Measurements from ENCODE around the gene DOCK4.

DOCK4 gene

GRCh38 chr7:112156412-112156811 is 49.8 kb downstream of the DOCK4 start:
- no peaks in the 10 kb centered on the region for H3K27me3 Mint-ChIP-seq (ENCODE audit: low read depth)
- no peak overlapping the region for H3K27ac Mint-ChIP-seq
- no peak for TF ChIP-seq CTCF (IDR thresholded peaks at IDR 0.05; ENCODE audit: unreplicated experiment in 3 of 3)
- H3K4me1 Mint-ChIP-seq: peaks cover 20% of the 10 kb centered on the region
- no peak overlapping the region for H3K4me3 Mint-ChIP-seq
- H3K9me3 Mint-ChIP-seq: no peaks in the 10 kb centered on the region
- H3K36me3 Mint-ChIP-seq (ENCODE audit: low read depth): no peaks in the 10 kb centered on the region

GRCh38 chr7:112154690-112155089 is 51.5 kb downstream of the DOCK4 start:
- Mint-ChIP-seq H3K36me3 (ENCODE audit: low read depth) (no peaks in the 10 kb centered on the region), H3K27ac (no peak overlapping the region), H3K4me1 (peaks cover 6% of the 10 kb centered on the region), H3K4me3 (no peak overlapping the region), H3K27me3 (ENCODE audit: low read depth) (peaks cover 3% of the 10 kb centered on the region), H3K9me3 (no peaks in the 10 kb centered on the region)
- no peak for TF ChIP-seq CTCF (IDR thresholded peaks at IDR 0.05; ENCODE audit: unreplicated experiment in 3 of 3)

GRCh38 chr7:112152186-112152585 is 54.0 kb downstream of the DOCK4 start:
- Mint-ChIP-seq H3K27me3 (ENCODE audit: low read depth) (peaks cover 3% of the 10 kb centered on the region), H3K9me3 (no peaks in the 10 kb centered on the region)

GRCh38 chr7:112150823-112151641 is 55.2 kb downstream of the DOCK4 start:
- no peak overlapping the region for H3K27ac Mint-ChIP-seq
- no peak for TF ChIP-seq CTCF (IDR thresholded peaks at IDR 0.05; ENCODE audit: unreplicated experiment in 3 of 3)
- peaks cover 13% of the 10 kb centered on the region for H3K4me1 Mint-ChIP-seq
- no peaks in the 10 kb centered on the region for H3K9me3 Mint-ChIP-seq
- H3K27me3 Mint-ChIP-seq (ENCODE audit: low read depth): peaks cover 3% of the 10 kb centered on the region
- no peak overlapping the region for H3K4me3 Mint-ChIP-seq
- H3K36me3 Mint-ChIP-seq (ENCODE audit: low read depth): no peaks in the 10 kb centered on the region

More at GRCh38 chr7:112152186-112152585, 54.0 kb downstream of the DOCK4 start:
- no peak overlapping the region for H3K27ac Mint-ChIP-seq
- TF ChIP-seq CTCF (IDR thresholded peaks at IDR 0.05; ENCODE audit: unreplicated experiment in 3 of 3): no peak
- H3K36me3 Mint-ChIP-seq (ENCODE audit: low read depth): no peaks in the 10 kb centered on the region
- H3K4me3 Mint-ChIP-seq: no peak overlapping the region
- peaks cover 13% of the 10 kb centered on the region for H3K4me1 Mint-ChIP-seq

GRCh38 chr7:112149734-112150133 is 56.5 kb downstream of the DOCK4 start:
- no peak for TF ChIP-seq CTCF (IDR thresholded peaks at IDR 0.05; ENCODE audit: unreplicated experiment in 3 of 3)
- H3K9me3 Mint-ChIP-seq: no peaks in the 10 kb centered on the region
- H3K27me3 Mint-ChIP-seq (ENCODE audit: low read depth): peaks cover 3% of the 10 kb centered on the region
- H3K4me1 Mint-ChIP-seq: peaks cover 13% of the 10 kb centered on the region
- H3K27ac Mint-ChIP-seq: no peak overlapping the region
- no peaks in the 10 kb centered on the region for H3K36me3 Mint-ChIP-seq (ENCODE audit: low read depth)
- no peak overlapping the region for H3K4me3 Mint-ChIP-seq
